ENCODE measurements around the gene FUCA2. TPM values are rescaled to one million over a fixed set of nuclear protein-coding genes. Genes with fewer than 3 reads are reported as not detected.
"Not testable (repeated sequence)": the region's sequence is repeated elsewhere in the genome, so short reads cannot be mapped to it uniquely, and the experiment has no call there.

The FUCA2 gene
- total RNA-seq, 1 donor from 2014 or later: 53.1 TPM

DNA sequence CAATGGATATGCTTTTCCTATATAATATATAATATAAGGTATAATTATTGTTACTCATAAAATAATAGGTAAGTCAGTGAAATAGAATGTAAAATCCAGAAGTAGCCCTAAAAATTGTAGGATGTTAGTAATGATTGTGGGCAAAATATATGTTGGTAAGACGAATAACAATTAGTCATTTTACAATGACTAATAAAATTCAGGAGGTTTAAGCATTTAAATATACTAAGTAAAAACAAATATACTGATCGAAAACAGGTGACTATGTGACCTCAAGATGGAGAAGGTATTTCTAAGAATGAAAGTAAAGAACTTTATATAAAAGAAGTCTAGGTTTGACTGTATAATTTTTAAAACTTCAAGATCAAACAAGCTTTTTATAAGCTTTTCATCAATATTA lies 28.9 kb downstream of the FUCA2 start:
- no peak overlapping the region for H3K4me3 ChIP-seq
- intact Hi-C loops (cut with DNase I): no loop called here
- TF ChIP-seq, protein P1, sequence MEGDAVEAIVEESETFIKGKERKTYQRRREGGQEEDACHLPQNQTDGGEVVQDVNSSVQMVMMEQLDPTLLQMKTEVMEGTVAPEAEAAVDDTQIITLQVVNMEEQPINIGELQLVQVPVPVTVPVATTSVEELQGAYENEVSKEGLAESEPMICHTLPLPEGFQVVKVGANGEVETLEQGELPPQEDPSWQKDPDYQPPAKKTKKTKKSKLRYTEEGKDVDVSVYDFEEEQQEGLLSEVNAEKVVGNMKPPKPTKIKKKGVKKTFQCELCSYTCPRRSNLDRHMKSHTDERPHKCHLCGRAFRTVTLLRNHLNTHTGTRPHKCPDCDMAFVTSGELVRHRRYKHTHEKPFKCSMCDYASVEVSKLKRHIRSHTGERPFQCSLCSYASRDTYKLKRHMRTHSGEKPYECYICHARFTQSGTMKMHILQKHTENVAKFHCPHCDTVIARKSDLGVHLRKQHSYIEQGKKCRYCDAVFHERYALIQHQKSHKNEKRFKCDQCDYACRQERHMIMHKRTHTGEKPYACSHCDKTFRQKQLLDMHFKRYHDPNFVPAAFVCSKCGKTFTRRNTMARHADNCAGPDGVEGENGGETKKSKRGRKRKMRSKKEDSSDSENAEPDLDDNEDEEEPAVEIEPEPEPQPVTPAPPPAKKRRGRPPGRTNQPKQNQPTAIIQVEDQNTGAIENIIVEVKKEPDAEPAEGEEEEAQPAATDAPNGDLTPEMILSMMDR (IDR thresholded peaks at IDR 0.05): no peak

DNA sequence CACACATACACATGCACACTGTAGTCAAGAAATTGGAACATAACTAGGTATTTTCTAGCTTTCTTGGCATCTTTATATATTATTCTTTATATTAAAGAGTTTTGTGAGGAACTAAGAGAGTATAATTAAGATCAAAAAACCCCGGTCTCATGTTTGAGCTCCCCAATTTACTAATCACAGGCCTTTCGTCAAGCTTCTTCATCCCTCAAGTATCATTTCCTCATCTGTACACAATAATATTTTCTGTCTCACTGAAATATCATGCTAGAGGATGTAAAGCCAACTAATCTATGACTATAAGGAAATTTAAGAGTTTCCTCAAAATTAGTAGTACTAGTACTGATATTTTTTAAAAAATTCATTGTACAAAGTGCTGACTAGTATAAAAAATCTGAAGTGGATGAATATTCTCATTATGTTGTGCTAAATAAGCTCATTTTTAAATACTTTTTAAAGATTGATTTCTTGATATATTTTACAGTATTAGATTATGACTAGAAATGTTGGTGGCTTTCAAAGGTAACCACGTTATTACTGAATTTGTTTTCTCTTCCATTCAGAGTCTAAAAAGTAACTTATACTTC lies 32.9 kb downstream of the FUCA2 start:
- intact Hi-C loops (cut with DNase I): no loop called here
- Histone ChIP-seq H3K36me3 (peaks cover 48% of the 10 kb centered on the region), H3K4me1 (no peaks in the 10 kb centered on the region), H3K9me3 (no peaks in the 10 kb centered on the region), H3K4me3 (no peak overlapping the region), H3K27ac (no peak overlapping the region), H3K27me3 (ENCODE audit: low read depth) (no peaks in the 10 kb centered on the region)
- TF ChIP-seq, protein P1 (IDR thresholded peaks at IDR 0.05): no peak
- DNase-seq (no peak), ATAC-seq (no peak)

More for the DNA sequence above, 28.9 kb downstream of the FUCA2 start:
- Histone ChIP-seq H3K9me3 (no peaks in the 10 kb centered on the region), H3K27ac (no peak overlapping the region), H3K4me1 (no peaks in the 10 kb centered on the region), H3K36me3 (peaks cover 17% of the 10 kb centered on the region), H3K27me3 (ENCODE audit: low read depth) (no peaks in the 10 kb centered on the region)
- no peak for ATAC-seq
- no peak for DNase-seq

DNA sequence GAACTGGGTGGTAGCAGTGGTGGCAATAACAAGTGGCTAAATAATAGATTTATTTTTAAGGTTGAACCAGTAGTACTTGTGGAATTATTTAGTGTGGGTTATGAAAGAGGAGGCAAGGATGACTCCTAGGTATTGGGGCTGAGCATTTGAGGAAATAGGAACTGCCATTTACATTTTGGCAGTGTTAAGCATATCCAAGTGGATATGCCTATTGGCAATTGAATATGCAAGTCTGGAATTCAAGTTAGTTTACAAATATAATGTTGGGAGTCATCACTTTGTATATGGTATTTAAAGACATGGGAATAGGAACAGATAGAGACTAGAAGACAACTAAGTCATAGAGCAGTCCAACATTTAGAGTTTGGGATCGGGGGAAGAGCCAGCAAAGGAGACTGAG lies 35.0 kb downstream of the FUCA2 start:
- Histone ChIP-seq H3K36me3 (peaks cover 66% of the 10 kb centered on the region), H3K27me3 (ENCODE audit: low read depth) (no peaks in the 10 kb centered on the region), H3K27ac (no peak overlapping the region), H3K9me3 (no peaks in the 10 kb centered on the region), H3K4me1 (no peaks in the 10 kb centered on the region), H3K4me3 (no peak overlapping the region)
- DNase-seq (no peak), ATAC-seq (no peak)
- intact Hi-C loops (cut with DNase I): no loop called here
- TF ChIP-seq, protein P1 (IDR thresholded peaks at IDR 0.05): no peak

DNA sequence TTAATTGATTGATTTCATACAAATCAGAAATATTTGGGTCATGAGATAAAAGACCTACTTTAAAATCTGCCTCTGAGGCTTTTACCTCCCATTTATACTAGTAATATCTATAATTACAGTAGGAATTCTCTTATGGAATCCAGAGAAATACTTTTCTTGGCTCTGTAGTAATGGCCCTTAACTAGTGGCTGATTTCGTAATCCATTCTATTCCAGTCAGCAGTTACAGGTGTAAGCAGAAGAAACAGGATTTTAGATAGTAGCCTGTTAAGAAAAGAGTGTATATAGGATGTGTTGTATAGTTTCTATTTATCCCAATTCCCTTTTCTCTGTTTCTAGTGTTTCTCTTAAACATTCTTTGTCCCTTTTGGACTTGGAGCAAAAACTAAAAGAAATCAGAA lies 39.7 kb downstream of the FUCA2 start:
- no peaks in the 10 kb centered on the region for H3K9me3 ChIP-seq
- H3K36me3 ChIP-seq: peaks cover 48% of the 10 kb centered on the region
- intact Hi-C loops (cut with DNase I): no loop called here
- DNase-seq: no peak
- H3K4me3 ChIP-seq: no peak overlapping the region
- ATAC-seq: no peak
- no peaks in the 10 kb centered on the region for H3K27me3 ChIP-seq (ENCODE audit: low read depth)
- TF ChIP-seq, protein P1 (IDR thresholded peaks at IDR 0.05): no peak
- H3K27ac ChIP-seq: no peak overlapping the region
- H3K4me1 ChIP-seq: no peaks in the 10 kb centered on the region

DNA sequence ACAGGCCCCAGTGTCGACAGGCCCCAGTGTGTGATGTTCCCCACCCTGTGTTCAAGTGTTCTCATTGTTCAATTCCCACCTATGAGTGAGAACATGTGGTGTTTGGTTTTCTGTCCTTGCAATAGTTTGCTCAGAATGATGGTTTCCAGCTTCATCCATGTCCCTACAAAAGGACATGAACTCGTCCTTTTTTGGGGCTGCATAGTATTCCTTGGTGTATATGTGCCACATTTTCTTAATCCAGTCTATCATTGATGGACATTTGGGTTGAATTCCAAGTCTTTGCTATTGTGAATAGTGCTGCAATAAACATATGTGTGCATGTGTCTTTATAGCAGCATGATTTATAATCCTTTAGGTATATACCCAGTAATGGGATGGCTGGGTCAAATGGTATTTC lies 42.7 kb downstream of the FUCA2 start:
- H3K27ac ChIP-seq; H3K9me3 ChIP-seq; intact Hi-C loops (cut with DNase I); ATAC-seq; H3K4me1 ChIP-seq; DNase-seq; H3K27me3 ChIP-seq (ENCODE audit: low read depth); H3K4me3 ChIP-seq: not testable (repeated sequence)
- H3K36me3 ChIP-seq: peaks cover 33% of the 10 kb centered on the region

DNA sequence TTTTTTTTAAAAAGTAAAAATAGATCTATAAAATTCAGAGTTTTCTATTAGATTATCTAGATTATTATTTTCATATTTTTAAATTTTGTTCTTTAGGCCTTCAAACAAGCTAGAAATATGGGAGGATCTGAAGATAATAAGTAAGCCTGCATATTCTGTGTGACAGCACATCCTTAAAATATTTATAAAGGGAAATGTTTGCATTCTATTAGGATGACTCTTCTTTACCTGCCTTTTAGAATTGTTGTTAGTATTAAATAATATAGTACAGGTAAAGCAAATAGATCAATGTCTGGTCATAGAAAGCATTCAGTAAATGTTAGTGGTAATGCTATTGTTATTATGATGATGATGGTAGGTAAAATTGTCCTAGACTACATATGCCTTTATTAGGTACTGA lies 43.5 kb downstream of the FUCA2 start:
- TF ChIP-seq, protein P1 (IDR thresholded peaks at IDR 0.05): no peak
- no peak overlapping the region for H3K4me3 ChIP-seq
- no peak for ATAC-seq
- H3K27me3 ChIP-seq (ENCODE audit: low read depth): no peaks in the 10 kb centered on the region
- H3K9me3 ChIP-seq: no peaks in the 10 kb centered on the region
- no peak overlapping the region for H3K27ac ChIP-seq
- intact Hi-C loops (cut with DNase I): no loop called here
- peaks cover 26% of the 10 kb centered on the region for H3K36me3 ChIP-seq
- H3K4me1 ChIP-seq: no peaks in the 10 kb centered on the region
- DNase-seq: no peak

Measured in lower lobe of right lung (tissue), 2 donors.